SIG-M5 (cell line): ENCODE data around the gene SIGLEC12.
"Not testable (repeated sequence)": the region's sequence is repeated elsewhere in the genome, so short reads cannot be mapped to it uniquely, and the experiment has no call there.

Experiments
- DNase-seq: peaks from one replicate; lab custom pipeline; 2025; lab: John Stamatoyannopoulos, UW

Gene SIGLEC12

DNA sequence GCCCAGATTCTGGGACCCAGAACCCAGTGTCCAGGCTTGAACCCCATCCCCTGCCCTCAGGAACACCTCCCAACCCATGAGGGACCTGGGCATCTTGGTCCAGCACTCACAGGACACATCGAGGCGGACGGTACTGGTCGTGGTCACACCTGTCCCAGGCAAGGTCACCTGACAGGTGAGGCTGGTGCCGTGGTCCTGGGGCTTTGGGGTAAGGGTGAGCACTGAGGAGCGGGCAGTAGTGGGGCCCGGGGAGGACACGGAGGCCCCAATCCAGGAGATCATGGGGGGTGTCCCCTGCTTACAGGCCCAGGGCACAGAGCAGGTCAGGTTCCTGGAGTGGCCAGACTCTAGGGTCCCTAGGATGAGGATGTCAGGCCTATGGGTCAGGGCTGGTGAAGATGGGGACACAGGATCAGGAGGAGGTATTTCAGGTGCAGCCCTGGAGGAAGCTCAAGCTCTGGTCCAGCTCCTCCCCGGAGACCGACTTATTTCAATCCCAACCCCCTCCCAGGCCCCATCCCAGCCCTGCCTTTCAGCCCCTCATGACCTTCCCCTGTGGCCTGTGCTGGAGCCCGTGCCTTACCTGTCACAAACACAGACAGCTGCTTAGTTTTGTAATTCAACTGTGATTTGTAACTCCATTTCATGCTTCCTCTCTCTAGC, 44.1 kb downstream of the SIGLEC12 start:
- DNase-seq = no peak

DNA sequence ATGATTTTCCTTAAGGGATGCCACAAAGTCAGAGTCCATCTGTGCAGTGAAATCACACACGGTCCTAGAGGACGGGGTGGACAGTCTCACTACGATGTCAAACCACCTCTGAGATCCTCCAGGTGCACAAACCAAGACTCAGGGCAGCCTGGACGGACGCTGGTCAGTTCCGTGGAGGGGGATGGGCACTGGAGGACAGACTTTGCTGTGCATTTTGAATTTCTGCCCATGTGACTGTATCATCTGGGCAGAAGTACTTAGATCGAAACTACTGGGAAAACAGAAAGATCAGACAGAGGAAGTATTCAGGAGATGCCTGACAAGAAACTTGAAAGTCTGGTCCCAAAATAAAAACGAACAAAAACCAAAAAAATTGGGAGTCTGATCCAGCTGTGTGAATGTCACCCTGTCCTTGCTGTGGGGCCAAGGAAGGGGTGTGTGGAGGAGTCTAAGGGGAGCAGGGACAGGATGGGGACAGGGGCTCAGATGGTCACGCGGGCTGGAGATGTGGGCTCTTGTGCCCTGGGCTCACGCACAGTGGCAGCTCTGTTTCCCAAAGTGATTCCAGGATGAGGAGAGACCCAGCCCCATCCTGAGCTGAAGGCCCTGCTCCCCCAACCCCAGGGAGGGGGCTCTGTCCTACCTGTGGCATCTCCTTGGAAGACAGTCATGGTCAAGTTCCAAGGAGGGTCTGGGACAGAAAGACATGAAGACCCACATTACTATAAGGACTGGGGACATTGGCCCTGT, 44.9 kb downstream of the SIGLEC12 start:
- DNase-seq = no peak

DNA sequence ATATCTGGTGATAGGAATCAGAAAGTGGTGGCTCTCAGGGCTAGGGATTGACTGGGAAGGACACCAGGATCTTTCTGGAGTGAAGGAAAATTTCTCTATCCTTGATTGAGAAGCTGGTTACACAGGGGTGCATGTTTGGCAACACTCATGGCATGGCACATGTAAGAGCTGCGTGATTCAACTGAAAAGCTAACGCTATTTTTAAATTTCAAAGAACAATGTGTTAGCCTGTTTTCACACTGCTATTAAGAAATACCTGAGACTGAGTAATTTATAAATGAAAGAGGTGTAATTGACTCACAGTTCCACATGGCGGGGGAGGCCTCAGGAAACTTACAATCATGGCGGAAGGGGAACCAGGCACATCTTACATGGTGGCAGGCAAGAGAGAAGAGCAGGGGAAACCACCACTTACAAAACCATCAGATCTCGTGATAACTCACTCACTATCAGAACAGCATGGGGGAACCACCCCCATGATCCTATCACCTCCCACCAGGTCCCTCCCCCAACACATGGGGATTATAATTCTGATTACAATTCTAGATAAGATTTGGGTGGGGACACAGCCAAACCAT, 50.8 kb downstream of the SIGLEC12 start:
- no peak for DNase-seq

DNA sequence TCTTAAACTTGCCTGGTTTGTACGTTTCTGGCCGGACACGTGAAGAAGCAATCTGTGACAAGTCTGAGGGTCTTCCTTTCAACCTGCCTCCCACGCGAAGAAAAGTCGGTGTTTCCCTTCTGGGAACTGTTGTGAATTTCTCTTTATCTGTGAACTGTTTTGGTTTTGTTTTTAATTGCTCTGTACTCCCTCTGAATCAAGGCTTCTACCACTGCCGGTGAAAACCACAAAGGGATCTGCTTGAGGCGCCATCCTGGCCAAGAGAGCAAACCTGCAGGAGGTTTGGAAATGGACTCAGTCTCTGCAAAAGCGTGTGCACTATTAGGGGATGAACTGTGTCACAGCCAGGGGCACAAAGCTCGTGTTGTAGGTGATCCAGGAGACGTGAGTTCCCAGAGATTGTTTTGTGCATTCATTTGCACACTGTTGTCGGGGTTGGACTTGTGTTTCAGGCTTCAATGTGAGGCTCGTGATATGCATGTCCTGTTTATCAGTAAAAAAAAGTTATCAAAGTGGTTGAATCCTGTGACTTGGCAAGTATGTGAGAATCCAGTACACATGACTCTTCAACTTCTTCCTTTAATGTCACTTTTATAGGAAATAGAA, 53.1 kb downstream of the SIGLEC12 start:
- no peak for DNase-seq

DNA sequence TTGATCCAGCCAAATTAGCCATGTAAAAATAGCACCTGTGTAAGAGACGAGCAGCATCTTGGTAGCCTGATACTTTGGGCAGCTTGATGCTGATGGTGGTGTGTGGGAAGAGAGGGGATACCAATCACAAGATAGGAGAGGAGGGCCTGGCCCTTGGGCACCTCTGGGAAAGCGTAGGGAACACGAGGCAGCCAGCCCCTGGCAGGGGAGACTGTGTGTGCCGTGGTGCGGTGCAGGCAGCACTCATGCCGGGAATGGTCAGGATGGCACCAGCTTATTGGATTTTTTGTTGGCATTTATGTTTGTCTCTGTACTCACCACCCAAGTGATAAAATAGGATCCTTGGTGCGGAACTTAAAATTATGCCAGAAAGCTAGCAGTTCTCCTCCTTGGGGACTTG, 53.6 kb downstream of the SIGLEC12 start:
- no peak for DNase-seq

DNA sequence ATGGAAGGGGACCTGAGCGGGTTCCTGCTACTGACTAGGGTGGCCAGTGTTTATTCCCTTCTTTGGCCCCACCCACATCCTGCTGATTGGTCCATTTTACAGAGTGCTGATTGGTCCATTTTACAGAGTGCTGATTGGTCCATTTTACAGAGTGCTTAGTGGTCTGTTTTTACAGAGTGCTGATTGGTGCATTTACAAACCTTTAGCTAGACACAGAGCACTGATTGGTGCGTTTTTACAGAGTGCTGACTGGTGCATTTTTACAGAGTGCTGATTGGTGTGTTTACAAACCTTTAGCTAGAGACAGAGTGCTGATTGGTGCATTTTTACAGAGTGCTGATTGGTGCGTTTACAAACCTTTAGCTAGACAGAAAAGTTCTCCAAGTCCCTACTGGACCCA, 54.1 kb downstream of the SIGLEC12 start:
- not testable (repeated sequence) for DNase-seq

DNA sequence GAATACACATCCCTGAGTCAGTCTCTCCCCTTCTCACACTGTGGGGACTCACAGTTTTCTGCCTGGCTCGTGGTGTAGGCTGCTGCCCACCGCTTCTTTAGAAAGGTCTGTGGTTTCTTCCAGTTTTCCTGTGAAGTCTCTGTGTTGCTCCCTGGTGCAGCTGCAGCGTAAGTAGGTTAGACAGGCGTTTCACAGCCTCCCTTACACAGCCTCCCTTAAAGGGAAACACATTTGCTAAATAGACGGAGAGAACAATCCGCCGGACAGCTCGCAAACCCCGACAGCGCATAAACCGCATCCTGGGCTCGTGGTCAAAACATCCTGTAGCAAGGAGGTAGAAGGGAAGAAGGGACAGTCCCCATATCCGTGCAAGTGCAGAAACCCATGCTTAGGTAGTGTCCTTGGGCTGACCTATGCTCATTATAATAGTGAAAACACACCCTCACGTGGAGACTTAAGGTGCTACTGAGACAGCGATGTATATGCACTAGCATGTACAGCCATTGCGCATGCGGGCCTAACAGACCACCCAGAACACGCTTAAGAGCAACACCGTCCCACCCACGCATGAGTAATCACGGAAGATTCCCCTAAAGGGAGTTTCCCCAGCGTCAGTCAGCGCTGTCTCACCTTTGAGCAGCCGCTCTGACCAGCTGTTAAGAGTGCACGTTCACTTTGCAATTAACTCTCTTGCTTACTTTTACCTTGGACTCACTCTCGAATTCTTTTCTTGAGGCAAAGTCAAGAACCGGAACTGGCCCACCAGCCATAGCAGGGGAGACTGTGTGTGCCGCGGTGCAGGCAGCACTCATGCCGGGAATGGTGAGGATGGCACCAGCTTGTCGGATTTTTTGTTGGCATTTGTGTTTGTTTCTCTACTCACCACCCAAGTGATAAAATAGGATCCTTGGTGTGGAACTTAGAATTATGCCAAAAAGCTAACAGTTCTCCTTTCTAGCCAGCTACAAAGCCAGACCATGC, 59.9 kb downstream of the SIGLEC12 start:
- DNase-seq = no peak
